ENCODE measurements around the gene TULP4.
"Not testable (repeated sequence)": the region's sequence is repeated elsewhere in the genome, so short reads cannot be mapped to it uniquely, and the experiment has no call there.

The TULP4 gene

DNA sequence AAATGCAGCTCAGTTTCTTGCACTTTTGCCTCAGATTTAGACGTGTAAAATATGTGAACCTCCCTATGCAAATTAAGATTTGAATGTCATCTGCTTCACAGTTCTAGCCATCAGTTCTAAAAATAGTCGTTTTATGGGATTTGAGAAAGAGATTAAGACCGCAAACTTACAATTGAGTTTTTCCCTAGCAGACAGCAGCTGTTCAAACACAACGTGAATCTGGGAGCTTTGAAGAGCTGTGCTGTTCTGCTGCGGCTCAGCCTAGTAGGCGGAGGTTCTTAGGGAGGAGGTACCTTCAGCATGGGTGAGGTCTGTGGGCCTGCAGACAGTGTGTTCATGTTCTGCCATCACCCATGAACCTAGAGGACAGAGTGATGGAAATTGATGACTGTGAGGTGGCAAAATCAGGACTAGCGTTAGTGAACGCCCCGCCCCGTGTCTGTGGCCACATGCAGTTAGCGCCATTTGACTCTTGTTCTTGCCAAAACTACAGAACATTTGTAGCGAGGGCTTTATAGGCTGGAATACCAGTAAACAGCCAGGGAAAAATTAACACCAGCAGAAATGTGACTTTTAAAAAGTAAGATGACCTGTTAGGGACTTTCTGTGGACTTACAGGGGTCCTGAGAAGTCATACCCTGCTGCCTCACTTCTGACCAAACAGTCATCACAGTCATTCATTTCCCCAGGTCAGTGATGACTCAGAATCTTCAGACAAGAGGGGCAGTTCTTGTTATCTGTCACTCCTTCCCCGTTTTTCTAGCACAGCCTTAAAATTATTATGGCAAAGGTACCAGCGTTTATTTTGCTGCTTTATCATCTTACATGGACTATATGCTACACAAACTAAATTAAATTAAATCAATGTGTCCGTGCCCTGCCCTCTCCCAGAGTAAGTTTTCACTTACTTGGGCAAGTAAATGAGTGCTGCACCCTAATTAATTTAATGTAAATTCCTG is 163.4 kb downstream of the TULP4 start:
- peak; percentile 95 for DNase-seq

DNA sequence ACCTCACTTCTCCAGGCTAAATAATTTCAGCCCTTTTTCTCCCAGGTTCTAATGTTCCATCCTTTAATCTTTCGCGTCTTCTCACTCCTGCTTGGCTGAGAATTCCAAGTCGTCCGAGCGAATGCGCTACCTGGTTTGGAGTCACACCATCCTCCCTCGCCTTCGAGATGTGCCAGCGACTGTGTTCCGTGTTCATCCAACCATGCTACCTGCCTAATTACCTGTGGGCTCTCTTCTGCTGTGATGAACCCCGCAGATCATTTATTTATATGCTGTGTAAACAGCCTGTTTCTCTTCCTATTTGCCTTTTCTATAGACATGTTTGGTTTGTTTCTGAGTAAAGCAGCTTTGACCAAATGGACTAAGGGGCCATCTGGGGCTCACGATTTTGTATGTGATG is 164.1 kb downstream of the TULP4 start:
- peak; percentile 72 for DNase-seq

GRCh38 chr6:158477722-158478121 is 165.5 kb downstream of the TULP4 start:
- not testable (repeated sequence) for DNase-seq

- no peak for DNase-seq
Observed at GRCh38 chr6:158480989-158481388, 168.7 kb downstream of the TULP4 start.

- DNase-seq, result no peak
Observed at GRCh38 chr6:158481690-158482473, 169.6 kb downstream of the TULP4 start.

DNA sequence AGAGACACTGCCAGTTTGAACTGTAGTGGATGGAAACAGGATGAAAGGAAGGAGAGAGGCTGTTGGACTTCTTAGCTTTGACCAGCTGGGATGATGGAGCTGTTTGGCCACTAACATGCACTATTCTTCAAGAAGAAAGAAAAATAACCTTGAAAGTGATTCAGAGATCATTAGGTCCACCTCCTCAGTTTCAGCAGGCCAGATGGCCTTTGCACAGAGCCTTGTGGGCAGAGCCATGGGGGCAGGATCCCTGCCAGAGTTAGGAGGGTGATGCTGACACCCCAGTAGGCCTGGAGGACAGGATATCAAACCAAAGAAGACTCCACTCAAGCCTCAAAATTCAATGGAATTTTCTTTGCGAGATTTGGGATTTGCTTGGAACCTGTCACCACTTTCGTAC is 173.2 kb downstream of the TULP4 start:
- no peak for DNase-seq

DNA sequence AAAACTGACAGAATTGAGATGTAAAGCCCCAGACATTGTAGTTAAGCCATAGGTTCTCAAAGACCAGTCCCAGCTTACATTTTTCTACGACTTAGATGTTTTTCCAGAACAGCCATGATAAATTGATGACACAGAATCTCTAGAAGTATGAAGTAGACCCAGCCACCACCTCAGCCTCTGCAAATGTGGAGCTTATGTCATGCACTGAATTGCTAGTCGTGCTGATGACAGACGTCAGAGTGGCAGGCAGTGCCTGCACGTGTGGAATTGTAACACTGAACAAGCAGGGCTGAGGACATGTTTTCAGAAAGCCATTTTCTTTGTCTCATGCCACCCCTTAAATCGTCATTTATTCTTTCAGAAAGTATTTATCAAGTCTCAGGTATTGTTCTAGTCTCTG is 175.2 kb downstream of the TULP4 start:
- no peak for DNase-seq

DNA sequence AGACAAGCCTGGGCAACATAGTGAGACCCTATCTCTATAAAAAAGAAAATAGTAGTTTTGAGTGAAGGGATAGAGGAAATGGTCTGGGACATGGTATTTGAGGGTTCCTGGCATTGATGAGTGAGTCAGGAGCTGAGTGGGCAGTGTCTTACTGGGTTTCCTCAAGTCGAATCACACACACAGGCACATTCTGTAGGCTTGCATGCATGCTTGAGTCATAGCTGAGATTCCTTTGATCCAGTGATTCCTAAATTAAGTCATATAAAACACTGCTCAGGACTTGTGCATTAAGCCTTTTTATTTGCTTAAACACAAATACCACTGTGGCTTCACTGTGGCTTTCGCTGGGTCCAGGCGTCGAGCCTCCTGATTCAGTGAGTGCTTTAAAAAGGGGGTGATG is 175.8 kb downstream of the TULP4 start:
- DNase-seq, result no peak

DNA sequence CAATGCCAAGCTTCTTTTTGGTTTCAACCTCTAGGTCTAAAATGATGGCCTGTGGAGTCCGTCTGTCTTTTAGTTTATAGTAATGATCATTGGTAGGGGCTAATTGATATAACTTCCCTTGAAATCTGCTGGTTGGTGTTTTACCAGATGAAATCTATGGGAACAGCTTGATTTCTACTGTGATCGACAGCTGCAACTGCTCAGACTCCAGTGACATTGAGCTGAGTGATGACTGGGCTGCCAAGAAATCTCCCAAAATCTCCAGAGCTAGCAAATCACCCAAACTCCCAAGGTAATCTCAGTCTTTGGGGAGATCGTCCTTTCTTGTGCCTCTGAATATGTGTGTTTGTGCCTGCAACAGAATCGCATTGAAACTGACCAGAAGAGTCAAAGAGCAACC is 177.2 kb downstream of the TULP4 start:
- no peak for DNase-seq

GRCh38 chr6:158492881-158493280 is 180.6 kb downstream of the TULP4 start:
- no peak for DNase-seq

DNA sequence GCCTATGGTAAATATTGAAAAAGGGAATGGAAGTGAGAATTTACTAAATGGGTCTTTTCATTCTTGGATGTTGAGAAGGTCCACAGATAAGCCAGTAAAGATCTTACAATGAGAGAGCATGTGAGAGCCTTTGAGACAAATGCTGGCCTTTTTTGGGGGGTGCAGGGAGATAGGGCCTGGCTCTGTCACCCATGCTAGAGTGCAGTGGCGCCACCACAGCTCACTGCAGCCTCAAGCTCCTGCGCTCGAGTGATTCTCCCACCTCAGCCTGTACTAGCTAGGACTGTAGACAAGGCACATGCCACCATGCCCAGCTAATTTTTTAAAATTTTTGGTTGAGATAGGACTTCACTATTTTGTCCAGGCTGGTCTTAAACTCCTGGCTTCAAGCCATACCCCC is 184.4 kb downstream of the TULP4 start:
- no peak for DNase-seq

- DNase-seq, result no peak
Observed at GRCh38 chr6:158497620-158498019, 185.4 kb downstream of the TULP4 start.

DNA sequence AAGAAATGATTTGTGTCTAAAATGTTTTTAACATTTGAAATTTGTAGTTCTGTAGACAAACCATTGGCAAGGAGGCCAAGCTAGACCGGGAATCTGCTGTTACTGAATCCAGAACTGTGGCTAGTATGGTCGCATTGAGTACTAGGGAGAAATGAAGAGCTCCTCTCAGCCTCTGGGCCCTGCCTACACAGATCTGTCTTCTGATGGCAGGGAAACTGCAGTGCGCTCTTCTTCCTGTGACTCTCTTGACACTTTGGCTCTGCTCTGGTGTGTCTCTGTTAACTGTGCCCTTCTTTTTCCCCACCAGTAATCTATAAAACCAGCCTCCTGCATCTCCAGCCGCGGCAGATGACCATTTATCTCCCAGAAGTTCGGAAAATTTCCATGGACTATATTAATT is 186.1 kb downstream of the TULP4 start:
- DNase-seq, result no peak

- no peak for DNase-seq
Observed at GRCh38 chr6:158499601-158500000, 187.3 kb downstream of the TULP4 start.

DNA sequence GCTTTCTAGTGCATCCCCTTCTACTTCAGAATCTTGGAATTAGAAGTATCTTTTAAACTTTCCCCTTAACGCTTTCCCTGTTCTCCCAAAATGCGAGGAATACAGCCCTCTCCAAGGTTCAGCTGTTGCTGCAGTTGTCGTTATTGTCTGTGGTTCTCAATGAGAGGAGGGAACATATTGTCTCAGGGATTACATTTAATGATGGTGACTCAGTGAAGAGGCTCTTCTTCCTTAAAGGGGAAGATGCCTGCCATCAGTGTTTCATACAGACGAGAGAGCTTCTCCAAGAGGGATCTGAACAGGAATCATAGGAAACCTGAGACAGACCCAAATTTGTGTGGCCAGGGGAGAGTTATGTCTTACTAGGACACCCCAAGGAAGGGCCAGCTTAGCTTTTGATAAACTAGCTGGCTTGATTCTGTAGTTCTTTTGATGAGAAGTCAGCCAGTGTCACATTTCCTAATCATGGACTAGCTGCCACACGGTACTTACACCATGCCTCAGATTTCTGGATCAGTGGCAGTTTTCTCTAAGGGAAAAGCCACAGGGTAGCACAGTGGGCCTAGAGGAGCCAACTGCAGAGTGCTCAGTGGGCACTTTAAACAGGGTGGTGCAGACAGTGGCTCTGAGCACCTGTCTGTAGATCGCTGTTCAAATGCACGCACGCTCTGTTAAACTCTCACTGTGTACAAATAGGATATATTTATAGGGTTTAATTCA is 187.9 kb downstream of the TULP4 start:
- no peak for DNase-seq

DNA sequence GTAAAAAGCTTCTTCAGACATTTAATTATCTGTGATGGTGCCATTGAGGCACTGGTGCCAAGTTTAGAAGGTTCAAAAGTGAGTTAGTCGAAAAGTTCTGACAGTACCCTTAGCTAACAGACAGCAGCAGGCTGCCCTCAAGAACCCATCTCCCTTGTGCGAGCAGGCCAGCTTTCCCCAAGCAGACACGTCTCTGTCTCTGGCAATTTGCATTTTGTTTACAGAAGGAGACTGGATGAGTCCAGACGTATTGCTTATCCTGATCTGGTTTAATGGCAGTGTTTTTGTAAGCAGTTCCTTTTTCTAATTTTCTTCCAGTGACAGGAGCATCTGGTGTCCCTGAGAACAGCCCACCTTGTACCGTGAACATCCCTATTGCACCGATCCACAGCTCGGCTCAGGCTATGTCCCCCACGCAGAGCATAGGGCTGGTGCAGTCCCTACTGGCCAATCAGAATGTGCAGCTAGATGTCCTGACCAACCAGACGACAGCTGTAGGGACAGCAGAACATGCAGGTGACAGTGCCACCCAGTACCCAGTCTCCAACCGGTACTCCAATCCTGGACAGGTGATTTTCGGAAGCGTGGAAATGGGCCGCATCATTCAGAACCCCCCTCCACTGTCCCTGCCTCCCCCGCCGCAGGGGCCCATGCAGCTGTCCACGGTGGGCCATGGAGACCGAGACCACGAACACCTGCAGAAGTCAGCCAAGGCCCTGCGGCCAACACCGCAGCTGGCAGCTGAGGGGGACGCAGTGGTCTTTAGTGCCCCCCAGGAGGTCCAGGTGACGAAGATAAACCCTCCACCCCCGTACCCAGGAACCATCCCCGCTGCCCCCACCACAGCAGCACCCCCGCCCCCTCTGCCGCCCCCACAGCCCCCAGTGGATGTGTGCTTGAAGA is 189.3 kb downstream of the TULP4 start:
- peak; percentile 37 for DNase-seq

- DNase-seq, result no peak
Observed at GRCh38 chr6:158502263-158502950, 190.1 kb downstream of the TULP4 start.

- no peak for DNase-seq
Observed at GRCh38 chr6:158503222-158503621, 191.0 kb downstream of the TULP4 start.

DNA sequence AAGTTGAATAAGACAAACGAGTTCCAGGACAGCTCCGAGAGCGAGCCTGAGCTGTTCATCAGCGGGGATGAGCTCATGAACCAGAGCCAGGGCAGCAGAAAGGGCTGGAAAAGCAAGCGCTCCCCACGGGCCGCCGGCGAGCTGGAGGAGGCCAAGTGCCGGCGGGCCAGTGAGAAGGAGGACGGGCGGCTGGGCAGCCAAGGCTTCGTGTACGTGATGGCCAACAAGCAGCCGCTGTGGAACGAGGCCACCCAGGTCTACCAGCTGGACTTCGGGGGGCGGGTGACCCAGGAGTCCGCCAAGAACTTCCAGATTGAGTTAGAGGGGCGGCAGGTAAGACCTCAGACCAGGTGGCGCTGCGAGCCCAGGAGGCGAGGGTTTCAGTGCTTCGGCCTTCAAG is 191.6 kb downstream of the TULP4 start:
- DNase-seq, result no peak

- DNase-seq, result no peak
Observed at GRCh38 chr6:158505194-158505593, 192.9 kb downstream of the TULP4 start.

GRCh38 chr6:158506601-158507000 is 194.3 kb downstream of the TULP4 start:
- no peak for DNase-seq

DNA sequence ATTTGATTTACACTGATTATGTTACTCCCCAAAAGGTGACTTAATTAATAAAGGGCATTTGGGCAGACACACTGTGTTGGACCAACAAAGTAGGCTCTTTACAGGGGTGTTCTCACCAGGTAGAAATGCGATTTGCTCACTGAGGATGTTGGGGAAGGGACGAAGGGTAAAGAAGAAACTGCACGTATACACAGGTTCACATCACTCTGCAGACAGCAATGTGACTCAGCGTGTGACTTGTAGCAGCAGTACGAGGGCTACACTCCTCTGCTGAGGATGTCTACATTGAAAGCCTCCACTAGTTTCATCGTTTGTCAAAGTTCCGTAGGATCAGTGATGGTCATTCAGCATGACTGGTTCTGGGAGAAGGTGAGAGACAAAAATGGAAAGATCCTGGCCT is 194.9 kb downstream of the TULP4 start:
- DNase-seq, result no peak
